ENCODE results near the gene SP2.

DNA sequence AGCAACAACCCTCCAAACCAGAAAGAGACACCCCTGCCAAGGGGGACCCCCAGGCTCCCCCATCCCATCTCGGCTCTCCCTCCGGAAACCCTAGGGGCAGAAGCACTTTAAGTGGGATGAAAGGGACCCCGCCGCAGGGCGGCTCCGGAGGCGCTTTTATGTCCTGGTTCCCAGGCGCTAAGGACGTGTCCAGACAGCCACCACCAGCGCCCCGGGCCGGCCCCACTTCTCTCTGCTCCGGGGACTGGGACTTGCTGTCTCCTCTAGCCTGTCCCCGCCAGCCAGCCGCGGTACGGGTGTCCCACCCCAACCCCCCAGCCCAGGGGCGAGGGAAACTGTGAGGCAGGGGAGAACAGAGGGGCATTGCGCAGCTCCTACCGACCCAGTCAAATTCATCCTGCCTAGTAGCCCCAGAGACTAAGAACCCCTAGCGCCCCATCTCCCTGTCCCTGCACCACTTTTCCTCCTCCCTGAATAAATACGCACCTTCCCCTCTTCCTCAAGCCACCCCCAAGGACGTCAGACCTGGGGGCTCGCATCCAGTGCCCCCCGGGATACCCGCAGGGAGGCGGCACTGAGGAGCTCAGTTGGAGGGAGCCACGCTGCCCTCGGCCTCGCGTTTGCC is 49.2 kb upstream of the SP2 start:
- TF ChIP-seq, protein P1, sequence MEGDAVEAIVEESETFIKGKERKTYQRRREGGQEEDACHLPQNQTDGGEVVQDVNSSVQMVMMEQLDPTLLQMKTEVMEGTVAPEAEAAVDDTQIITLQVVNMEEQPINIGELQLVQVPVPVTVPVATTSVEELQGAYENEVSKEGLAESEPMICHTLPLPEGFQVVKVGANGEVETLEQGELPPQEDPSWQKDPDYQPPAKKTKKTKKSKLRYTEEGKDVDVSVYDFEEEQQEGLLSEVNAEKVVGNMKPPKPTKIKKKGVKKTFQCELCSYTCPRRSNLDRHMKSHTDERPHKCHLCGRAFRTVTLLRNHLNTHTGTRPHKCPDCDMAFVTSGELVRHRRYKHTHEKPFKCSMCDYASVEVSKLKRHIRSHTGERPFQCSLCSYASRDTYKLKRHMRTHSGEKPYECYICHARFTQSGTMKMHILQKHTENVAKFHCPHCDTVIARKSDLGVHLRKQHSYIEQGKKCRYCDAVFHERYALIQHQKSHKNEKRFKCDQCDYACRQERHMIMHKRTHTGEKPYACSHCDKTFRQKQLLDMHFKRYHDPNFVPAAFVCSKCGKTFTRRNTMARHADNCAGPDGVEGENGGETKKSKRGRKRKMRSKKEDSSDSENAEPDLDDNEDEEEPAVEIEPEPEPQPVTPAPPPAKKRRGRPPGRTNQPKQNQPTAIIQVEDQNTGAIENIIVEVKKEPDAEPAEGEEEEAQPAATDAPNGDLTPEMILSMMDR (IDR thresholded peaks at IDR 0.05), result no peak
- TF ChIP-seq ZFX (IDR thresholded peaks at IDR 0.05; ENCODE audit: borderline replicate concordance), result no peak

Data from 22Rv1 (cell line).